EH (cell line): ENCODE data around the gene CD14.
"Not testable (repeated sequence)": the region's sequence is repeated elsewhere in the genome, so short reads cannot be mapped to it uniquely, and the experiment has no call there.

Experiments
- DNase-seq: peaks from one replicate; pipeline ENCODE4 v3.0.0-alpha.2; 2015; ENCODE audit warnings: low read depth

Gene CD14

GRCh38 chr5:140635291-140636257 lies 2.6 kb upstream of the CD14 start:
- DNase-seq = no peak

- no peak for DNase-seq
Measured at GRCh38 chr5:140634103-140634502, 1.1 kb upstream of the CD14 start.

- no peak for DNase-seq
Measured at GRCh38 chr5:140633501-140633900, 526 bp upstream of the CD14 start.

GRCh38 chr5:140632366-140633020 lies 482 bp downstream of the CD14 start:
- peak; percentile 52 for DNase-seq

- DNase-seq = no peak
Measured at GRCh38 chr5:140631831-140632365, 1.1 kb downstream of the CD14 start.

GRCh38 chr5:140631036-140631417 lies 1.9 kb downstream of the CD14 start:
- DNase-seq = no peak

- peak; percentile 80 for DNase-seq
Measured at GRCh38 chr5:140630292-140631035, 2.5 kb downstream of the CD14 start.

GRCh38 chr5:140628711-140629110 lies 4.3 kb downstream of the CD14 start:
- peak; percentile 52 for DNase-seq

GRCh38 chr5:140627972-140628371 lies 5.0 kb downstream of the CD14 start:
- no peak for DNase-seq

- not testable (repeated sequence) for DNase-seq
Measured at GRCh38 chr5:140624886-140625285, 8.1 kb downstream of the CD14 start.

- DNase-seq = not testable (repeated sequence)
Measured at GRCh38 chr5:140623061-140623460, 9.9 kb downstream of the CD14 start.

GRCh38 chr5:140622301-140622700 lies 10.7 kb downstream of the CD14 start:
- DNase-seq = no peak

GRCh38 chr5:140611020-140611521 lies 21.9 kb downstream of the CD14 start:
- no peak for DNase-seq

GRCh38 chr5:140609126-140609525 lies 23.8 kb downstream of the CD14 start:
- DNase-seq = no peak

GRCh38 chr5:140608722-140609121 lies 24.3 kb downstream of the CD14 start:
- no peak for DNase-seq

- DNase-seq = no peak
Measured at GRCh38 chr5:140607031-140607430, 25.9 kb downstream of the CD14 start.

GRCh38 chr5:140605879-140606278 lies 27.1 kb downstream of the CD14 start:
- DNase-seq = no peak

GRCh38 chr5:140603734-140604133 lies 29.2 kb downstream of the CD14 start:
- DNase-seq = no peak

GRCh38 chr5:140603446-140603698 lies 29.6 kb downstream of the CD14 start:
- DNase-seq = not testable (repeated sequence)

- DNase-seq = no peak
Measured at GRCh38 chr5:140602147-140602546, 30.8 kb downstream of the CD14 start.

GRCh38 chr5:140600096-140600495 lies 32.9 kb downstream of the CD14 start:
- no peak for DNase-seq

GRCh38 chr5:140598836-140599235 lies 34.1 kb downstream of the CD14 start:
- DNase-seq = no peak
